HG02840 (cell line): ENCODE measurements around the gene MCF2L.
"Not testable (repeated sequence)": the region's sequence is repeated elsewhere in the genome, so short reads cannot be mapped to it uniquely, and the experiment has no call there.

Experiments
- ATAC-seq: cut with Tn5 transposase; IDR thresholded peaks from one replicate; pipeline ENCODE4 v1.9.1; 2021; ENCODE audit warnings: mild to moderate bottlenecking, moderate library complexity, moderate number of reproducible peaks; ENCODE audit not compliant: unreplicated experiment, low FRiP score

The MCF2L gene

GRCh38 chr13:113078902-113079780 is 110.1 kb downstream of the MCF2L start:
- no peak for ATAC-seq

- ATAC-seq, result not testable (repeated sequence)
Measured at GRCh38 chr13:113079781-113080080, 110.7 kb downstream of the MCF2L start.

- ATAC-seq, result no peak
Measured at GRCh38 chr13:113080361-113080831, 111.4 kb downstream of the MCF2L start.

- ATAC-seq, result no peak
Measured at GRCh38 chr13:113080901-113081521, 112.0 kb downstream of the MCF2L start.

GRCh38 chr13:113082198-113083021 is 113.4 kb downstream of the MCF2L start:
- no peak for ATAC-seq

GRCh38 chr13:113083022-113083373 is 114.0 kb downstream of the MCF2L start:
- no peak for ATAC-seq

- no peak for ATAC-seq
Measured at GRCh38 chr13:113083402-113084061, 114.5 kb downstream of the MCF2L start.

- ATAC-seq, result no peak
Measured at GRCh38 chr13:113084094-113084942, 115.3 kb downstream of the MCF2L start.

- ATAC-seq, result no peak
Measured at GRCh38 chr13:113084943-113085540, 116.0 kb downstream of the MCF2L start.

- ATAC-seq, result no peak
Measured at GRCh38 chr13:113086031-113086750, 117.2 kb downstream of the MCF2L start.

- ATAC-seq, result no peak
Measured at GRCh38 chr13:113086991-113087922, 118.2 kb downstream of the MCF2L start.

- no peak for ATAC-seq
Measured at GRCh38 chr13:113087923-113088690, 119.1 kb downstream of the MCF2L start.

- ATAC-seq, result no peak
Measured at GRCh38 chr13:113088691-113089020, 119.6 kb downstream of the MCF2L start.

- ATAC-seq, result no peak
Measured at GRCh38 chr13:113089693-113090414, 120.8 kb downstream of the MCF2L start.

- no peak for ATAC-seq
Measured at GRCh38 chr13:113090415-113090770, 121.4 kb downstream of the MCF2L start.

- no peak for ATAC-seq
Measured at GRCh38 chr13:113090806-113091205, 121.8 kb downstream of the MCF2L start.
